CD4-positive, alpha-beta T cell treated with Interleukin-17A for 4 hours (primary cell): ENCODE data around the gene OSBPL2.

Experiments
- DNase-seq: peaks from one replicate; pipeline ENCODE4 v3.0.0-alpha.2; 2020; ENCODE audit warnings: mixed read lengths

Gene OSBPL2

GRCh38 chr20:62237801-62238568 lies at the start of gene OSBPL2:
Gene OSBPL2 (plus strand): TSS chr20:62238521. CDS start chr20:62256185, 17,664 bp downstream.
- DNase-seq = peak; percentile 100

- DNase-seq = no peak
These were observed 47.5 kb upstream of the OSBPL2 start for GRCh38 chr20:62190639-62191411.

DNA sequence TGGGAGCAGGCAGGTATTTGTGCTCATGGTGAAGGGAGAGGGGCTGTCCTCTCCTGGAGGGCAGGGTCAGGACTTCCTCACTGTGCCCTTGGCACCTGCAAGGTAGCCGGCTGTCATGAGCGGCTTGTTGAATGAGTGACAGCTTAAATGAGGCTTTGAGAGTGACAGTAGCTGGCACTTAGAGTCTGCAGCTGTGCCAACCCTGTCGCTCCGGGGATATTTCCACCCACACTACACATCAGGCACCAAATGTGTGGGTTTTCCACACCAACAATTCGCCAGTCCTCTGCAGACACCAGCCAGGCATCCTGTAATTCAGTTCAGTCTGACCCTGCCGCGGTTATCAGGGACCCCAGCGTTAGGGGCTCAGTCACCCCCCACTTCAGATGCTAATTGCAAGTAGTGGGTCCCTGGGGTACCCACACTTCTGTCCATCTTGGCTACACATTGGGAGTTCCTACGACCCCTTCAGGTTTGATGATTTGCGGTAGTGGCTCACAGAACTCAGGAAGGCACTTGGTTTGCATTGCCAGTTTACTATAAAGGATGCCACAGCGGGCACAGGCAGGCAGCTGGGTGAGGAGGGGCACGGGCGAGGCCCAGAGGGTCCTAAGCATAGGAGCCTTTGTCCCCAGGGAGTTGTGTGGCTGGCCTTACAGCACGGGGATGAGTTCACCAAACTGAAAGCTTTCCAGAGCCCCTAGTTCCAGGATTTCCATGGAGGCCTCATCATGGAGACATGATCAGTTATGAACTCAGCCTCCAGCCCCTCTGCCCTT lies 46.4 kb upstream of the OSBPL2 start:
- no peak for DNase-seq

GRCh38 chr20:62192635-62193034 lies 45.7 kb upstream of the OSBPL2 start:
- DNase-seq = no peak

DNA sequence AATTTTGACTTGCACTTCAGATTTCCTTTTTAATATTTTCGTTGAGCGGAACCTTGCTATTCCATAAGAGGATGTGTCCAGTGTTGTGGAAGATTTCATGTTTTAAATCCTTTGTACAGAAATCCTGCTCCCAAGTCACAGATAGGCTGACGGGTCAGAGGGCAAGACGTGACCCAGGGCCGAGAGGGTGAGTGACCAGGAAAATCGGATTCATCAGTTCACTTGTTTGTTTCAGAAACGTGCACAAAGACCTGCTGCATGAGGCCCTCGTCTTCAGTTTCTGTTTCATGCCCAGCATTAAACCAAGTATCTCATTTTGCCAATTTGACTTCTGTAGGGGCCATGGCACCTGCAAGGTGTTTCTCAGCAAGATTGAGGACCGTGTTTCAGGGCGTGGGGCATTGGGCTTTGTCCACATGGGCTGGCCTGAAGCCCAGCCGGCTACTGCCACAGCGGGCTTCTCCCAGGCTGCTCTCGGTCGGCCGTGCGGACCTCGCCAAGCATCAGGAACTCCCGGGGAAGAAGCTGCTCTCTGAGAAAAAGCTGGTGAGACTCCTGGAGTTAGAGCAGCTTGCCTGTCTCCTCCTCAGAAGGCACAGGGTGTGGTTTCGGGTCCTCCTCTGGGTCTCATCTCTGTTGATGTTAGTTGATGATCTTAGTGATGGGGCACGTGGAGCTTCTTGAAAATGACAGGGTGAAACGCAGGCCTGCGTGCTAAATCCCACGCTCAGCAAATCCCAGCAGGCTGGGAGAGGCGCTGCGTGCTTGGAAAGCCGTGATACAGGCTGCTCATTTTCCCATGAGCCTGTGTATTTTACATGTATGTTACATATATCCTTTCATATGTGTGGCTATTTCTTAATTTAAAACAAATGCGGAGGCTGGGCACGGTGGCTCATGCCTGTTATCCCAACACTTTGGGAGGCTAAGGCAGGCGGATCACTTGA lies 45.0 kb upstream of the OSBPL2 start:
- no peak for DNase-seq

GRCh38 chr20:62195075-62195405 lies 43.3 kb upstream of the OSBPL2 start:
- no peak for DNase-seq

DNA sequence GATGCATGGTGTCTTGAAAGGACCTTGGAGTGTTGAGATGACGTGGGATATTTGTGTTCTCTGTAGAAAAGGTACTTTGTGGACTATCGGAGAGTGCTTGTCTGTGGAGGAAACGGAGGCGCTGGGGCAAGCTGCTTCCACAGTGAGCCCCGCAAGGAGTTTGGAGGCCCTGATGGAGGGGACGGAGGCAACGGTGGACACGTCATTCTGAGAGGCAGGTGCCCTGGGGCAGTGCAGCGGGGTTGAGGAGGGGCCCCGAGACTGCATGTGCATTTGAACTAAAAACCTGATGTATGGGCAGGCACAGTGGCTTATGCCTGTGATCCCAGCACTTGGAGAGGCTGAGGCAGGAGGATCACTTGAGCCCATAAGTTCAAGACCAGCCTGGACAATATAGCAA lies 42.6 kb upstream of the OSBPL2 start:
- DNase-seq = no peak

GRCh38 chr20:62196286-62196685 lies 42.0 kb upstream of the OSBPL2 start:
- no peak for DNase-seq

DNA sequence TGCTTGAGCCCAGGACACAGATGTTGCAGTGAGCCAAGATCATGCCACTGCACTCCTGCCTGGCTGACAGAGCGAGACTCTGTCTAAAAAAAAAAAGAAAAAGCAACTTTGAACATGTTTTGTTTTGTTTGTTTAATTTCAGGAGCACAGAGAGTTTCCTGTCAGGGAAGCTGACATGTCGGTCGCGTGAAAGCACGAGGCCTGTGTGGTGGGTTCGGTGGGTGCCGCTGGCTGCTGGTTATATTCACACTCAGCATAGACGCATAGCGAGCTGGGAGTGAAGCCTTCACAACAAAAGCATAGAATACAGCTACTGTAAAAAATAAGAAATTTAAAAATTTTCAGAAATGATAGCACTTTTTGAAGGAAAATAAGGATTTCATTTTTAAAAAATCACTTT lies 41.0 kb upstream of the OSBPL2 start:
- no peak for DNase-seq

- no peak for DNase-seq
These were observed 40.5 kb upstream of the OSBPL2 start for GRCh38 chr20:62197801-62198200.

- DNase-seq = no peak
These were observed 39.8 kb upstream of the OSBPL2 start for GRCh38 chr20:62198496-62198895.

DNA sequence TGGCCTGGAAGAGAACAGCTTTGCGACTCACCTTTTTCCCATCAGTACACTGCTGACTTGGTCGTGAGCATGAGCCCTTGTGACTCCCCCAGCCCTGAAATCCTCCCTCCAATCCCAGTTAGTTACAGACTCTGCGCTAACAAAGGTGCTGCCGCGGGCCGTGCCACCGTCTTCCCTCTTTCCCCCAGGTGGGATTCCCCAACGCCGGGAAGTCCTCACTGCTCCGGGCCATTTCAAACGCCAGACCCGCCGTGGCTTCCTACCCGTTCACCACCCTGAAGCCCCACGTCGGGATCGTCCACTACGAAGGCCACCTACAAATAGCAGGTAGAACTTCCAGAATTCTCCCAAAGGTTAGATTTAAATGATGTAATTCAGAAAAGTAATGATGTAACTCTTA lies 39.4 kb upstream of the OSBPL2 start:
- DNase-seq = no peak

DNA sequence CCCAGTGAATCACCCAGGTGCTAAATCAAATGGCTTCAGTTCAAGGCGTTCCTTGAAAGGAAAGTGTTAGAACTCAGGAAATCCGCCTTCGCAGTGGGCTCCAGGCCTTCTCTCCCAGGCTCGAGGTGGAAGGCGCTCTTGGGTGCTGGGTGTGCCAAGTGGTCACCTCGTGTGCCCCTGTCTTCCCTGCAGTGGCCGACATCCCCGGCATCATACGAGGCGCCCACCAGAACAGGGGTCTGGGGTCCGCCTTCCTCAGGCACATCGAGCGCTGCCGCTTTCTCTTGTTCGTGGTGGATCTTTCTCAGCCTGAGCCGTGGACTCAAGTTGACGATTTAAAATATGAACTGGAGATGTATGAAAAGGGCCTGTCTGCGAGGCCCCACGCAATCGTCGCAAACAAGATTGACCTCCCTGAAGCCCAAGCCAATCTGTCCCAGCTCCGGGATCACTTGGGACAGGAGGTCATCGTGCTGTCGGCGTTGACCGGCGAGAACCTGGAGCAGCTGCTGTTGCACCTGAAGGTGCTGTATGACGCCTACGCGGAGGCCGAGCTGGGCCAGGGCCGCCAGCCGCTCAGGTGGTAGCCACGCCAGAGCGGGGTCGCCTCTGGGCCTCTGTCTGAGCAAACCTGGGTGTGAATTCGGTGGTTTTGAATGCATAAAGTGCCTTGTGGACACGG lies 37.7 kb upstream of the OSBPL2 start:
- no peak for DNase-seq

- no peak for DNase-seq
These were observed 36.9 kb upstream of the OSBPL2 start for GRCh38 chr20:62201173-62202082.

DNA sequence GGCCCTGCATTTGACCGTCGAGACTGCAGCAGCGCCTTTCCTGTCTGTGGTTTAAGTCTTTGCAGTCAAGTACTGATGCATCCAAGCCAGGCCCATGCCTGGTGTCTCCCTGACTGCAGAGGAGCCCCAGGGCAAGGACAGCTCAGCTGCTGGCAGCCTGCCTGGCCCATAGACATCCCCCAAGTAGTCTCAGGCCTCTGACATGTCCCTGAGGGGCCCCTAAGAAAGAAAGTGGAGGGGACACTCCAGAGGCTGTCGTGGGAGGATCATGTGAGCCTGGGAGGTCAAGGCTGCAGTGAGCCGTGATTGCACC lies 36.3 kb upstream of the OSBPL2 start:
- no peak for DNase-seq

GRCh38 chr20:62202676-62203377 lies 35.5 kb upstream of the OSBPL2 start:
- DNase-seq = no peak

- DNase-seq = no peak
These were observed 34.8 kb upstream of the OSBPL2 start for GRCh38 chr20:62203378-62204030.

DNA sequence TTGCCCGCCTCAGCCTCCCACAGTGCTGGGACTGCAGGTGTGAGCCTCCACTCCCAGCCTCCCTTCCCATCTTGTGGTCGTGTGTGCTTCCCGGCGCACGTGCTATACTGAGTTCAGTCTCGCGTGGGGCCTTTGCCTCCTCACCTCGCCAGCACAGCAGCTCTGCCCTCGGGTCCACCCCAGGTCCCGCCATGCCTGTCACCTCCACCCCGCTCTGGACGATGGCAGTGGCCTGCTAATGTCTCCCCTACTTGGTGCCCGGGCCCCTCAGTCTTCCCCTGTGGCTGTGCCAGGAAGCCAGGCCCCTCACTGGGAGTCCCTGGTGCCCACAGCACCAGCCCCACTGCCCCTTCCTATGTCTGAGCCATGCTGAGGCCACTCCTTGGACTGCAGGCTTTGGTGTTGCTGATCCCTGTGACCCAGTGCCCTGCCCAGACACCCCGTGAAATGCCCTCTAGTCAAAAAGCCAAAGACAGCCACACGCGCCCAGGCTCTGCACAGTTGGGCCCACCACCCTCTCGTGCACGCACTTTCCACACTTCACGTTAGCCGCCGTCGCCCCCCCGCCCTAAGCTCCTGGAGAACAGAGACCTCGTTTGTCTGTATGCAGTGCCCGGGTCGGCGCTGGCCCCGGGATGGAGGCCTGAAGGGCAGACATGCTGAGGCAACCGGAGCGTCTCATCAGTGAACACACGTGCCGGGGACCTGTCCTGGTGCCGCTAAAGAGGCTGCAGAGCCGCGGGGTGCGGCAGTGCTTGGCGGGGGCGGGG lies 32.5 kb upstream of the OSBPL2 start:
- DNase-seq = no peak

DNA sequence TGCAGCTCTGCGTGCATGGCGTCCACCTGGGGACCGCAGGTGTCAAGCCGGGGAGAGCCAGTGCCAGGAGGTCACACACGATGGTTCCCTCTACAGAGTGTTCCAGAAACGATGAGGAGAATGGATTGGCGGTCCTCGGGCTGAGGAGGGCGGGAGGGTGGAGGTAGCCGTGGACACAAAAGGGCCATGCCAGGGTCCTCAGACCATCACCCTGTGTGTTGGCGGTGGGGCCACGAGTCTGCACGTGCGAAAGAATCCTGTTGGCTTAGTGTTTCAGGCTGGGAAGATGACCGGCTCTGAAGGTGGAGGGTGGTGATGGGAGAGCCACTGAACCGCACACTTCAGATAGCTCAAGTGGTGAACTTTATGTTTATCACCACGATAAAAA lies 31.9 kb upstream of the OSBPL2 start:
- DNase-seq = no peak
